OCI-LY3 (cell line): ENCODE data around the gene STIMATE.

Experiments
- EZH2phosphoT487 ChIP-seq: fragments of 200-600 bp; shearing (Covaris generic); IDR thresholded peaks from 2 replicates; pipeline ENCODE4 v1.6.1; 2018; ENCODE audit warnings: antibody characterized with exemption, mixed run types, low read depth
- TF ChIP-seq, protein P1 (sequence below): fragments of 200-600, 300-600 bp; sonication (generic); IDR thresholded peaks from 2 replicates; pipeline ENCODE4 v1.5.1; 2014; ENCODE audit warnings: antibody characterized with exemption, low read length, low read depth

DNA sequence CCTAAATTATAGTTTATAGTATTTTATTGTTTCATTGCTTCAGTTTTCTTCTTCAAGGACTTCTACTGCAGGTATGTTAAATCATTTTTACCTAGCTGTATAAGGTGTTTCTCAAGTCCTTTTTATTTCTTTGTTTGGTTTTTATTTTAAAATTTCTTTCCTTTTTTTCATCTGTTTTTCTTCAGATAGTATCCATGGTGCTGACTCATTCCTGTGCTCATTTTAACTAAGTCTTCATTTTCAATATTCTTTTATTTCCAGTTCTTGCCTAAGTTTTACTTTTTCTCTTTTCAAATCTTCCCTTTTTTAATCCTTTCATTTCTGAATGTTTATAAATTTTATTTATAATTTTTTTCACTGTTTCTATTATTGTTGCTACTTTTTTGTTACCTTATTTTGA is 42.3 kb upstream of the STIMATE start:
- TF ChIP-seq, protein P1, sequence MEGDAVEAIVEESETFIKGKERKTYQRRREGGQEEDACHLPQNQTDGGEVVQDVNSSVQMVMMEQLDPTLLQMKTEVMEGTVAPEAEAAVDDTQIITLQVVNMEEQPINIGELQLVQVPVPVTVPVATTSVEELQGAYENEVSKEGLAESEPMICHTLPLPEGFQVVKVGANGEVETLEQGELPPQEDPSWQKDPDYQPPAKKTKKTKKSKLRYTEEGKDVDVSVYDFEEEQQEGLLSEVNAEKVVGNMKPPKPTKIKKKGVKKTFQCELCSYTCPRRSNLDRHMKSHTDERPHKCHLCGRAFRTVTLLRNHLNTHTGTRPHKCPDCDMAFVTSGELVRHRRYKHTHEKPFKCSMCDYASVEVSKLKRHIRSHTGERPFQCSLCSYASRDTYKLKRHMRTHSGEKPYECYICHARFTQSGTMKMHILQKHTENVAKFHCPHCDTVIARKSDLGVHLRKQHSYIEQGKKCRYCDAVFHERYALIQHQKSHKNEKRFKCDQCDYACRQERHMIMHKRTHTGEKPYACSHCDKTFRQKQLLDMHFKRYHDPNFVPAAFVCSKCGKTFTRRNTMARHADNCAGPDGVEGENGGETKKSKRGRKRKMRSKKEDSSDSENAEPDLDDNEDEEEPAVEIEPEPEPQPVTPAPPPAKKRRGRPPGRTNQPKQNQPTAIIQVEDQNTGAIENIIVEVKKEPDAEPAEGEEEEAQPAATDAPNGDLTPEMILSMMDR, result no peak
- TF ChIP-seq EZH2phosphoT487, result no peak
